Neural progenitor cell (in vitro differentiated cells): Measurements from ENCODE around the gene HADH. TPM values are rescaled to one million over a fixed set of nuclear protein-coding genes. Genes with fewer than 3 reads are reported as not detected.

Experiments used
- DNase-seq: peaks from one replicate; pipeline ENCODE4 v3.0.0-alpha.2; 2016; ENCODE audit warnings: low spot score
- H2AFZ ChIP-seq: fragments of 200-600 bp; sonication (generic); replicated peaks from 2 replicates; pipeline ENCODE4 v1.6.1; 2016; ENCODE audit warnings: antibody characterized with exemption
- H3F3A ChIP-seq: fragments of 200-600 bp; sonication (generic); 2 replicates; pipeline ENCODE4 v1.6.1; 2016; ENCODE audit warnings: antibody characterized with exemption, low read depth
- H3K27ac ChIP-seq: fragments of 200-600 bp; sonication (generic); 2 replicates; pipeline ENCODE4 v1.5.1; 2016; ENCODE audit warnings: mild to moderate bottlenecking
- H3K27me3 ChIP-seq: fragments of 200-600 bp; sonication (generic); 2 replicates; pipeline ENCODE4 v1.6.1; 2016; ENCODE audit warnings: mild to moderate bottlenecking, moderate library complexity
- H3K36me3 ChIP-seq: fragments of 200-600 bp; sonication (generic); 2 replicates; pipeline ENCODE4 v1.5.1; 2016
- H3K4me1 ChIP-seq: fragments of 200-600 bp; sonication (generic); 2 replicates; pipeline ENCODE4 v1.6.1; 2016; ENCODE audit warnings: mixed run types
- H3K4me2 ChIP-seq: fragments of 200-600 bp; sonication (generic); 2 replicates; pipeline ENCODE4 v1.6.1; 2016
- H3K4me3 ChIP-seq: fragments of 200-600 bp; sonication (generic); 2 replicates; pipeline ENCODE4 v1.5.1; 2016
- H3K79me2 ChIP-seq: fragments of 200-600 bp; sonication (generic); 2 replicates; pipeline ENCODE4 v1.6.1; 2016; ENCODE audit warnings: low read depth
- H3K9ac ChIP-seq: fragments of 200-600 bp; sonication (generic); 2 replicates; pipeline ENCODE4 v1.6.1; 2016
- H3K9me3 ChIP-seq: fragments of 200-600 bp; sonication (generic); 2 replicates; pipeline ENCODE4 v1.5.1; 2016; ENCODE audit warnings: low read depth
- H4K20me1 ChIP-seq: fragments of 200-600 bp; sonication (generic); 2 replicates; pipeline ENCODE4 v1.6.1; 2016; ENCODE audit warnings: low read depth
- H3K27ac Mint-ChIP-seq: 3 replicates; pipeline ENCODE4 v1.8.0; 2021; ENCODE audit warnings: mixed read lengths
- H3K27me3 Mint-ChIP-seq: 2 replicates; pipeline ENCODE4 v1.8.0; 2022; ENCODE audit warnings: low read depth, mild to moderate bottlenecking, inconsistent platforms, moderate library complexity, mixed read lengths; ENCODE audit not compliant: insufficient read depth
- H3K36me3 Mint-ChIP-seq: 3 replicates; pipeline ENCODE4 v1.8.0; 2021; ENCODE audit warnings: mixed read lengths
- H3K4me1 Mint-ChIP-seq: 3 replicates; pipeline ENCODE4 v1.8.0; 2021; ENCODE audit warnings: mixed read lengths
- H3K4me3 Mint-ChIP-seq: 3 replicates; pipeline ENCODE4 v1.8.0; 2021; ENCODE audit warnings: mild to moderate bottlenecking, moderate library complexity, mixed read lengths
- H3K9me3 Mint-ChIP-seq: 3 replicates; pipeline ENCODE4 v1.8.0; 2020; ENCODE audit warnings: mixed read lengths
- CTCF ChIP-seq: fragments of 200-600 bp; sonication (generic); IDR thresholded peaks from 2 replicates; pipeline ENCODE4 v1.5.1; 2017; ENCODE audit warnings: antibody characterized with exemption, mild to moderate bottlenecking
- EZH2 ChIP-seq: fragments of 200-600 bp; sonication (generic); IDR thresholded peaks from 2 replicates; pipeline ENCODE4 v1.6.1; 2017; ENCODE audit warnings: antibody characterized with exemption, mild to moderate bottlenecking, moderate library complexity
- EZH2phosphoT487 ChIP-seq: fragments of 200-600 bp; sonication (generic); IDR thresholded peaks from 2 replicates; pipeline ENCODE4 v1.6.1; 2017; ENCODE audit warnings: antibody characterized with exemption
- total RNA-seq: library from RNA; depleted of rRNA; stranded (reverse); fragments of >200 nt; gene quantifications from 2 replicates; pipeline ENCODE4 v1.2.3, GENCODE V29; 2015; ENCODE audit warnings: low replicate concordance

HADH gene
- total RNA-seq, 1 donor from 2014 or later: 49.9 TPM

DNA sequence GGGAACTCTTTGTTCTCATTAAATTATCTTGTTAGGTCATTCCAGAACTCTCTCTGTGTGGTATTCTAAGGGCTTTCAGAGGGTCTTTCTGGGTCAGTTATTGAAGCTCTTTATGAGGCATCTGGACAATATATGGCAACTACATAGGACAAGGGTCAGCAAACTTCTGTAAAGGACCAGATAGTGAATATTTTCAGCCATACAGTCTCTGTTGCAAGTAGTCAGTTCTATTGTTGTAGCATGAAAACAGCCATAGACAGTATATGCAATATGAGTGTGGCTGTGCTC, 35.1 kb downstream of the HADH start:
- peaks cover 30% of the 10 kb centered on the region for H3K36me3 Mint-ChIP-seq
- H3K27ac Mint-ChIP-seq: no peak overlapping the region
- DNase-seq: no peak
- Histone ChIP-seq H3K4me3 (no peak overlapping the region), H3K4me2 (no peak overlapping the region), H3K27ac (no peak overlapping the region), H4K20me1 (peaks cover 2% of the 10 kb centered on the region), H2AFZ (no peak overlapping the region), H3K9ac (no peak overlapping the region), H3K4me1 (peaks cover 4% of the 10 kb centered on the region), H3F3A (no peaks in the 10 kb centered on the region), H3K9me3 (no peaks in the 10 kb centered on the region), H3K79me2 (no peaks in the 10 kb centered on the region), H3K36me3 (peaks cover 3% of the 10 kb centered on the region), H3K27me3 (no peaks in the 10 kb centered on the region)
- no peaks in the 10 kb centered on the region for H3K9me3 Mint-ChIP-seq
- H3K27me3 Mint-ChIP-seq: no peaks in the 10 kb centered on the region
- peaks cover 11% of the 10 kb centered on the region for H3K4me1 Mint-ChIP-seq
- no peak overlapping the region for H3K4me3 Mint-ChIP-seq
- TF ChIP-seq EZH2 (no peak), EZH2phosphoT487 (no peak), CTCF (no peak)

DNA sequence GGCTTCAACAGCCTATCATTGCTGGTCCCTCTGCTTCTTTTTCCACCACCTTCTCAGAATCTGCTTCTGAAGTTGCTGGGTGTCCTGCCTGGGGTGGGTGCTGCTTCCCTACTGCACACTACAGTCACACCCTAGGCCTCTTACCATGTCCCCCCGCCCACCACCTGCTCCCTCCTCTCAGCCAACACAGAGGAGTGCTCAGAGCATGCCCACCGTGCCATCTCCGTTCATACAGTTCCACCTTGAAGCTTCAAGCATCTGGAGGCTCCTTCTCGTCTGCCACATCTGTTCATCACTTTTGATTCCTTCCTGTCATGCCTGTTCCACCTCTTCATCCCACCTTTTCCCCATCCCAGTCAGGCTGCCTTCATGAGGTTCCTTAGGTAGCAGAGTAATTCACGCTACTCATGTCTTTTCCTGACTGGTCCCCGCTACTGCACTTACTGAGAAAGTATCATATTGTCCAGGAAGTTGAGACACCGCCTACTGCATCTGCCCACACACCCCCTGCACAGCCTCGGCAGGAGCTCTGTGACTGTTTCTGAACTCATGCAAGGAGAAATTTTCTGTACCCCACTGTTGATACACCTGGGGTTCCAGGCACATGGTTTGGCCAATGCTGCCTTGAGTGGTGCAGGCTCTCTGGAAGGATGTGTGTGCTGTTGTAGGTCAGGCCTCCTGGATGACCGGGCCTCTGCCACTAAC, 39.5 kb downstream of the HADH start:
- Histone ChIP-seq H4K20me1 (peaks cover 2% of the 10 kb centered on the region), H3K27me3 (no peaks in the 10 kb centered on the region), H3K4me3 (no peak overlapping the region), H3K79me2 (no peaks in the 10 kb centered on the region), H3K4me1 (peaks cover 7% of the 10 kb centered on the region), H2AFZ (no peak overlapping the region), H3K4me2 (no peak overlapping the region), H3K27ac (no peak overlapping the region), H3K36me3 (peaks cover 3% of the 10 kb centered on the region), H3F3A (no peaks in the 10 kb centered on the region), H3K9me3 (no peaks in the 10 kb centered on the region), H3K9ac (no peak overlapping the region)
- TF ChIP-seq EZH2: no peak
- TF ChIP-seq EZH2phosphoT487: no peak
- no peak for TF ChIP-seq CTCF
- Mint-ChIP-seq H3K4me3 (no peak overlapping the region), H3K9me3 (no peaks in the 10 kb centered on the region), H3K4me1 (peaks cover 22% of the 10 kb centered on the region), H3K36me3 (peaks cover 34% of the 10 kb centered on the region), H3K27me3 (no peaks in the 10 kb centered on the region), H3K27ac (peak overlapping the region; percentile 62)
- DNase-seq: no peak

DNA sequence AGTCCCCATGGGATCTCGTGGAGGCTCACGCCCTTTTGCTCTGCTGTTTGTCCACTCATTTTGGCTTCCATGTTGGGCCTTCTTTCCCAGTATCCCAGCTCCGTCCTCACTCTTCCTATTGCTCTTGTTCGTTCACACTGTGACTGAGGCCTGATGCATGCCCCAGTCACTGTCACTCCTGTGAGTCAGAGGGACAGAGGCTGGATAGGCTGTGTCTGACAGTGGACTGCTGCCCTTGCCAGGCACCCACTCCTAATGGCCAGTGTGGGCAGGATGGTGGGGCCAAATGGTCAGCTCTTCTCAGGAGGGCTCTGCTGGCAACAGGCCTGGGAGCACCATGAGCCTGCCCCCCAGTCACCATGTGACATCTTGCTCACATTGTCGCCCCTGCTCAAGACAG, 40.0 kb downstream of the HADH start:
- Mint-ChIP-seq H3K27ac (peak overlapping the region; percentile 29), H3K4me3 (no peak overlapping the region), H3K27me3 (no peaks in the 10 kb centered on the region), H3K36me3 (peaks cover 38% of the 10 kb centered on the region), H3K4me1 (peaks cover 22% of the 10 kb centered on the region), H3K9me3 (no peaks in the 10 kb centered on the region)
- Histone ChIP-seq H3K27ac (no peak overlapping the region), H2AFZ (no peak overlapping the region), H3K4me1 (peaks cover 7% of the 10 kb centered on the region), H3K9me3 (no peaks in the 10 kb centered on the region), H3K9ac (no peak overlapping the region), H3K79me2 (no peaks in the 10 kb centered on the region), H3K36me3 (peaks cover 3% of the 10 kb centered on the region), H3K4me2 (no peak overlapping the region), H3K27me3 (no peaks in the 10 kb centered on the region), H3F3A (no peaks in the 10 kb centered on the region), H4K20me1 (peaks cover 2% of the 10 kb centered on the region), H3K4me3 (no peak overlapping the region)
- DNase-seq: no peak
- TF ChIP-seq CTCF: no peak
- TF ChIP-seq EZH2phosphoT487: no peak
- no peak for TF ChIP-seq EZH2
